BE2C (cell line): Measurements from ENCODE around the gene MFN2.
A peak's percentile ranks its signal among the peaks of the same experiment; 100 is the strongest.

Source experiments
- DNase-seq: peaks from one replicate; pipeline ENCODE4 v3.0.0-alpha.2; 2020
- H3K27me3 ChIP-seq: fragments of 250-450 bp; sonication (Bioruptor Pico); 2 replicates; pipeline ENCODE4 v1.5.1; 2020; ENCODE audit warnings: mild to moderate bottlenecking
- H3K36me3 ChIP-seq: fragments of 250-450 bp; sonication (Bioruptor Pico); 2 replicates; pipeline ENCODE4 v1.5.1; 2020; ENCODE audit warnings: mild to moderate bottlenecking
- H3K4me1 ChIP-seq: fragments of 250-450 bp; sonication (Bioruptor Pico); 2 replicates; pipeline ENCODE4 v1.5.1; 2020
- H3K4me3 ChIP-seq: 2 replicates; pipeline ENCODE4 v1.5.1; 2011; ENCODE audit warnings: low read depth, low read length
- H3K9me3 ChIP-seq: fragments of 250-450 bp; sonication (Bioruptor Pico); 2 replicates; pipeline ENCODE4 v1.5.1; 2020
- CTCF ChIP-seq: IDR thresholded peaks from 2 replicates; pipeline ENCODE4 v1.5.1; 2012; ENCODE audit warnings: mild to moderate bottlenecking, low read depth, low read length

The MFN2 gene

GRCh38 chr1:12012560-12013316 is 32.5 kb downstream of the MFN2 start:
- Histone ChIP-seq H3K9me3 (no peaks in the 10 kb centered on the region), H3K4me3 (no peak overlapping the region), H3K27me3 (no peaks in the 10 kb centered on the region), H3K36me3 (peaks cover 15% of the 10 kb centered on the region), H3K4me1 (no peaks in the 10 kb centered on the region)
- TF ChIP-seq CTCF: no peak
- no peak for DNase-seq

GRCh38 chr1:12014141-12014991 is 34.1 kb downstream of the MFN2 start:
- H3K4me3 ChIP-seq: no peak overlapping the region
- no peak for DNase-seq
- H3K36me3 ChIP-seq: peaks cover 11% of the 10 kb centered on the region
- peak; percentile 8; the same call in 1 of the 2 replicates for TF ChIP-seq CTCF
- H3K4me1 ChIP-seq: no peaks in the 10 kb centered on the region
- H3K9me3 ChIP-seq: no peaks in the 10 kb centered on the region
- no peaks in the 10 kb centered on the region for H3K27me3 ChIP-seq

- Histone ChIP-seq H3K36me3 (peaks cover 7% of the 10 kb centered on the region; the same call in 1 of the 2 replicates), H3K9me3 (no peaks in the 10 kb centered on the region), H3K4me3 (no peak overlapping the region), H3K27me3 (no peaks in the 10 kb centered on the region), H3K4me1 (no peaks in the 10 kb centered on the region)
- TF ChIP-seq CTCF: no peak
- DNase-seq: no peak
Measured at GRCh38 chr1:12015001-12015491, 34.8 kb downstream of the MFN2 start.

GRCh38 chr1:12015499-12015898 is 35.3 kb downstream of the MFN2 start:
- H3K9me3 ChIP-seq: no peaks in the 10 kb centered on the region
- H3K36me3 ChIP-seq: peaks cover 7% of the 10 kb centered on the region; the same call in 1 of the 2 replicates
- no peaks in the 10 kb centered on the region for H3K27me3 ChIP-seq
- no peak for DNase-seq
- no peak for TF ChIP-seq CTCF
- H3K4me1 ChIP-seq: no peaks in the 10 kb centered on the region
- H3K4me3 ChIP-seq: no peak overlapping the region

GRCh38 chr1:12016182-12016581 is 35.9 kb downstream of the MFN2 start:
- Histone ChIP-seq H3K36me3 (0 out of 2 replicates have a peak, but pooled peaks cover 3% of the 10 kb centered on the region), H3K4me3 (no peak overlapping the region), H3K27me3 (no peaks in the 10 kb centered on the region), H3K4me1 (no peaks in the 10 kb centered on the region), H3K9me3 (no peaks in the 10 kb centered on the region)
- TF ChIP-seq CTCF: no peak
- DNase-seq: no peak
